Measurements from ENCODE around the gene CALD1. TPM values are rescaled to one million over a fixed set of nuclear protein-coding genes. Genes with fewer than 3 reads are reported as not detected.

Gene CALD1
- total RNA-seq, 1 experiment from 2014 or later: 147 TPM

DNA sequence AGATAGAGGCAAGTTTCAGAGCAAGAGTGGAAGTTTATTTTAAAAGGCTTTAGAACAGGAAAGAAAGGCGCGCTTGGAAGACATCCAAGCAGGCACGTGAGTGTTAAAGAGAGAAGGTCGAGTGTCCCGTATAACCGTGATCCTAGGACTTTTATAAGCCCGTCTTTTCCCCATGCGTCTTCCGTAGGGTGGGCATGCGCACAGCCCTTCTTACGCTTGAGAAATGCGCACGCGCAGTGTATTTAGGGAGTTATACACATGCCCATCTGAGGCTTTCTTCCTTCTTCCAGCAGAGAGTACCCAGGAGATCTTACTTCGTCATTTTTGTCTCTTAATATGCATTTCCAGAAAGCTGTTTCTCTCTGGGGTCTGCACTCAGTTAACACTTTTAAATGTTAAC is 52.4 kb downstream of the CALD1 start (continued):
- TF ChIP-seq, protein P1, sequence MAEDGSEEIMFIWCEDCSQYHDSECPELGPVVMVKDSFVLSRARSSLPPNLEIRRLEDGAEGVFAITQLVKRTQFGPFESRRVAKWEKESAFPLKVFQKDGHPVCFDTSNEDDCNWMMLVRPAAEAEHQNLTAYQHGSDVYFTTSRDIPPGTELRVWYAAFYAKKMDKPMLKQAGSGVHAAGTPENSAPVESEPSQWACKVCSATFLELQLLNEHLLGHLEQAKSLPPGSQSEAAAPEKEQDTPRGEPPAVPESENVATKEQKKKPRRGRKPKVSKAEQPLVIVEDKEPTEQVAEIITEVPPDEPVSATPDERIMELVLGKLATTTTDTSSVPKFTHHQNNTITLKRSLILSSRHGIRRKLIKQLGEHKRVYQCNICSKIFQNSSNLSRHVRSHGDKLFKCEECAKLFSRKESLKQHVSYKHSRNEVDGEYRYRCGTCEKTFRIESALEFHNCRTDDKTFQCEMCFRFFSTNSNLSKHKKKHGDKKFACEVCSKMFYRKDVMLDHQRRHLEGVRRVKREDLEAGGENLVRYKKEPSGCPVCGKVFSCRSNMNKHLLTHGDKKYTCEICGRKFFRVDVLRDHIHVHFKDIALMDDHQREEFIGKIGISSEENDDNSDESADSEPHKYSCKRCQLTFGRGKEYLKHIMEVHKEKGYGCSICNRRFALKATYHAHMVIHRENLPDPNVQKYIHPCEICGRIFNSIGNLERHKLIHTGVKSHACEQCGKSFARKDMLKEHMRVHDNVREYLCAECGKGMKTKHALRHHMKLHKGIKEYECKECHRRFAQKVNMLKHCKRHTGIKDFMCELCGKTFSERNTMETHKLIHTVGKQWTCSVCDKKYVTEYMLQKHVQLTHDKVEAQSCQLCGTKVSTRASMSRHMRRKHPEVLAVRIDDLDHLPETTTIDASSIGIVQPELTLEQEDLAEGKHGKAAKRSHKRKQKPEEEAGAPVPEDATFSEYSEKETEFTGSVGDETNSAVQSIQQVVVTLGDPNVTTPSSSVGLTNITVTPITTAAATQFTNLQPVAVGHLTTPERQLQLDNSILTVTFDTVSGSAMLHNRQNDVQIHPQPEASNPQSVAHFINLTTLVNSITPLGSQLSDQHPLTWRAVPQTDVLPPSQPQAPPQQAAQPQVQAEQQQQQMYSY (CRISPR knock-in tag; IDR thresholded peaks at IDR 0.05): no peak

DNA sequence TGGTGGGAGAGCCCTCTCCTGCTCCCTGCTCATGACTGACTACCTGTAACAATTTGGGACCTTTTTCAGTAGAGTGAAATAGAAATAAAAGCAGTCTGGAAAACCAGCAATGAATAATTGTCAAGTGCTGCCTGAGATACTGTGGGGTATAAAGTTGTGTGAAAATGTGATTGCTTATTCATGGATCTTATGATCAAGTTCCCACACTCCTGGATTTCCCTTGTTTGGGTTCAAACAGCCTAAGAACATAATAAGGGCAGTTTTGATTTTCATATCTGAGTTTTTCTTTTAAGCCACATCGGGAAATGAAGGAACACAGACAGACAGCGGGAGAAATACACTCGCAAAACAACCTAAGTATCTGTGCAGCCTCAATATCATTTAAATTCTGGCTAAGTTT is 52.9 kb downstream of the CALD1 start:
- POLR2A ChIA-PET: no interaction called here
- Mint-ChIP-seq H3K27ac (no peak overlapping the region), H3K27me3 (ENCODE audit: low read depth) (no peaks in the 10 kb centered on the region), H3K4me3 (no peak overlapping the region), H3K9me3 (no peaks in the 10 kb centered on the region), H3K36me3 (no peaks in the 10 kb centered on the region), H3K4me1 (no peaks in the 10 kb centered on the region)
- TF ChIP-seq SMAD3 (CRISPR knock-in tag; IDR thresholded peaks at IDR 0.05; ENCODE audit: borderline replicate concordance) (no peak), KAT7 (CRISPR knock-in tag; IDR thresholded peaks at IDR 0.05; ENCODE audit: borderline replicate concordance) (no peak), SMAD4 (CRISPR knock-in tag; IDR thresholded peaks at IDR 0.05) (no peak), JAZF1 (CRISPR knock-in tag; IDR thresholded peaks at IDR 0.05) (no peak), EMX1 (CRISPR knock-in tag; IDR thresholded peaks at IDR 0.05) (no peak), RELA (CRISPR knock-in tag; IDR thresholded peaks at IDR 0.05; ENCODE audit: borderline replicate concordance) (no peak), CREM (CRISPR knock-in tag; IDR thresholded peaks at IDR 0.05) (no peak)
- TF ChIP-seq, protein P2, sequence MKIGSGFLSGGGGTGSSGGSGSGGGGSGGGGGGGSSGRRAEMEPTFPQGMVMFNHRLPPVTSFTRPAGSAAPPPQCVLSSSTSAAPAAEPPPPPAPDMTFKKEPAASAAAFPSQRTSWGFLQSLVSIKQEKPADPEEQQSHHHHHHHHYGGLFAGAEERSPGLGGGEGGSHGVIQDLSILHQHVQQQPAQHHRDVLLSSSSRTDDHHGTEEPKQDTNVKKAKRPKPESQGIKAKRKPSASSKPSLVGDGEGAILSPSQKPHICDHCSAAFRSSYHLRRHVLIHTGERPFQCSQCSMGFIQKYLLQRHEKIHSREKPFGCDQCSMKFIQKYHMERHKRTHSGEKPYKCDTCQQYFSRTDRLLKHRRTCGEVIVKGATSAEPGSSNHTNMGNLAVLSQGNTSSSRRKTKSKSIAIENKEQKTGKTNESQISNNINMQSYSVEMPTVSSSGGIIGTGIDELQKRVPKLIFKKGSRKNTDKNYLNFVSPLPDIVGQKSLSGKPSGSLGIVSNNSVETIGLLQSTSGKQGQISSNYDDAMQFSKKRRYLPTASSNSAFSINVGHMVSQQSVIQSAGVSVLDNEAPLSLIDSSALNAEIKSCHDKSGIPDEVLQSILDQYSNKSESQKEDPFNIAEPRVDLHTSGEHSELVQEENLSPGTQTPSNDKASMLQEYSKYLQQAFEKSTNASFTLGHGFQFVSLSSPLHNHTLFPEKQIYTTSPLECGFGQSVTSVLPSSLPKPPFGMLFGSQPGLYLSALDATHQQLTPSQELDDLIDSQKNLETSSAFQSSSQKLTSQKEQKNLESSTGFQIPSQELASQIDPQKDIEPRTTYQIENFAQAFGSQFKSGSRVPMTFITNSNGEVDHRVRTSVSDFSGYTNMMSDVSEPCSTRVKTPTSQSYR (CRISPR knock-in tag; IDR thresholded peaks at IDR 0.05): no peak
- TF ChIP-seq, protein P3, sequence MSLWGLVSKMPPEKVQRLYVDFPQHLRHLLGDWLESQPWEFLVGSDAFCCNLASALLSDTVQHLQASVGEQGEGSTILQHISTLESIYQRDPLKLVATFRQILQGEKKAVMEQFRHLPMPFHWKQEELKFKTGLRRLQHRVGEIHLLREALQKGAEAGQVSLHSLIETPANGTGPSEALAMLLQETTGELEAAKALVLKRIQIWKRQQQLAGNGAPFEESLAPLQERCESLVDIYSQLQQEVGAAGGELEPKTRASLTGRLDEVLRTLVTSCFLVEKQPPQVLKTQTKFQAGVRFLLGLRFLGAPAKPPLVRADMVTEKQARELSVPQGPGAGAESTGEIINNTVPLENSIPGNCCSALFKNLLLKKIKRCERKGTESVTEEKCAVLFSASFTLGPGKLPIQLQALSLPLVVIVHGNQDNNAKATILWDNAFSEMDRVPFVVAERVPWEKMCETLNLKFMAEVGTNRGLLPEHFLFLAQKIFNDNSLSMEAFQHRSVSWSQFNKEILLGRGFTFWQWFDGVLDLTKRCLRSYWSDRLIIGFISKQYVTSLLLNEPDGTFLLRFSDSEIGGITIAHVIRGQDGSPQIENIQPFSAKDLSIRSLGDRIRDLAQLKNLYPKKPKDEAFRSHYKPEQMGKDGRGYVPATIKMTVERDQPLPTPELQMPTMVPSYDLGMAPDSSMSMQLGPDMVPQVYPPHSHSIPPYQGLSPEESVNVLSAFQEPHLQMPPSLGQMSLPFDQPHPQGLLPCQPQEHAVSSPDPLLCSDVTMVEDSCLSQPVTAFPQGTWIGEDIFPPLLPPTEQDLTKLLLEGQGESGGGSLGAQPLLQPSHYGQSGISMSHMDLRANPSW (CRISPR knock-in tag; conservative IDR thresholded peaks at IDR 0.05; ENCODE audit: low read depth): no peak
- TF ChIP-seq, protein P4, sequence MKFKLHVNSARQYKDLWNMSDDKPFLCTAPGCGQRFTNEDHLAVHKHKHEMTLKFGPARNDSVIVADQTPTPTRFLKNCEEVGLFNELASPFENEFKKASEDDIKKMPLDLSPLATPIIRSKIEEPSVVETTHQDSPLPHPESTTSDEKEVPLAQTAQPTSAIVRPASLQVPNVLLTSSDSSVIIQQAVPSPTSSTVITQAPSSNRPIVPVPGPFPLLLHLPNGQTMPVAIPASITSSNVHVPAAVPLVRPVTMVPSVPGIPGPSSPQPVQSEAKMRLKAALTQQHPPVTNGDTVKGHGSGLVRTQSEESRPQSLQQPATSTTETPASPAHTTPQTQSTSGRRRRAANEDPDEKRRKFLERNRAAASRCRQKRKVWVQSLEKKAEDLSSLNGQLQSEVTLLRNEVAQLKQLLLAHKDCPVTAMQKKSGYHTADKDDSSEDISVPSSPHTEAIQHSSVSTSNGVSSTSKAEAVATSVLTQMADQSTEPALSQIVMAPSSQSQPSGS (CRISPR knock-in tag; IDR thresholded peaks at IDR 0.05; ENCODE audit: borderline replicate concordance, low read depth): no peak
- TF ChIP-seq, protein P5, sequence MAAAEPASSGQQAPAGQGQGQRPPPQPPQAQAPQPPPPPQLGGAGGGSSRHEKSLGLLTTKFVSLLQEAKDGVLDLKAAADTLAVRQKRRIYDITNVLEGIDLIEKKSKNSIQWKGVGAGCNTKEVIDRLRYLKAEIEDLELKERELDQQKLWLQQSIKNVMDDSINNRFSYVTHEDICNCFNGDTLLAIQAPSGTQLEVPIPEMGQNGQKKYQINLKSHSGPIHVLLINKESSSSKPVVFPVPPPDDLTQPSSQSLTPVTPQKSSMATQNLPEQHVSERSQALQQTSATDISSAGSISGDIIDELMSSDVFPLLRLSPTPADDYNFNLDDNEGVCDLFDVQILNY (CRISPR knock-in tag; IDR thresholded peaks at IDR 0.05): no peak
- CTCF ChIA-PET: no interaction called here
- no peak for DNase-seq (ENCODE audit: low spot score)
- no peak for ATAC-seq

Data from WTC11 (cell line).